Adrenal gland (tissue), 12 donors: ENCODE data around the gene ZBTB7C. TPM values are rescaled to one million over a fixed set of nuclear protein-coding genes. Genes with fewer than 3 reads are reported as not detected.
A peak's percentile ranks its signal among the peaks of the same experiment; 100 is the strongest.

ENCODE experiments used
- DNase-seq, 7 donors: peaks; one replicate each; pipeline ENCODE4 v3.0.0-alpha.2; 2019 to 2020
- H3K27ac ChIP-seq, 5 donors: fragments of 200-600 bp; sonication (generic) in 4 of 5; 1 replicate in 3 of 5; 2 replicates in 2 of 5; pipeline versions ENCODE4 v1.5.1 to v1.8.0; 2016 to 2020; ENCODE audit warnings: mild to moderate bottlenecking in 1 of 5
- H3K27me3 ChIP-seq: fragments of 200-600 bp; 2 replicates; pipeline ENCODE4 v1.8.0; 2021
- H3K36me3 ChIP-seq, 2 donors: fragments of 200-600 bp; replicated peaks in 1 of 2; 1 replicate in 1 of 2; 2 replicates in 1 of 2; pipeline versions ENCODE4 v1.5.1 to v1.8.0; 2018 to 2022
- H3K4me1 ChIP-seq, 2 donors: fragments of 200-600 bp; replicated peaks in 1 of 2; 1 replicate in 1 of 2; 2 replicates in 1 of 2; pipeline versions ENCODE4 v1.5.1 to v1.8.0; 2018 to 2021
- H3K4me3 ChIP-seq, 4 donors: fragments of 200-600 bp; sonication (generic) in 3 of 4; one replicate each; pipeline ENCODE4 v1.5.1; 2016 to 2018
- H3K9me3 ChIP-seq, 3 donors: fragments of 200-600 bp; sonication (generic) in 1 of 3; replicated peaks in 1 of 3; 1 replicate in 2 of 3; 2 replicates in 1 of 3; pipeline versions ENCODE4 v1.5.1 to v1.8.0; 2016 to 2021
- POLR2A ChIP-seq, 2 donors: fragments of 450-650 bp; IDR thresholded peaks; one replicate each; pipeline ENCODE4 v1.6.1; 2017; ENCODE audit warnings: antibody characterized with exemption in 2 of 2, mild to moderate bottlenecking in 2 of 2, moderate library complexity in 1 of 2
- WGBS, 4 donors: extraction: QIAGEN DNeasy Blood & Tissue Kit in 2 of 4; methylation state at CpG; one replicate each; pipeline versions ENCODE4 v1.1.5 to v1.1.7; 2013 to 2017; 5-methylcytosine and 5-hydroxymethylcytosine counted together
- intact Hi-C, 2 donors: fragments of 100-400 bp; cut with DNase I; formaldehyde crosslinking; loops; one replicate each; pipeline versions ENCODE4 v1.14.1 to v1.15.0; 2022 to 2023
- polyA plus RNA-seq, 3 donors: library from polyadenylated mRNA; stranded (reverse); fragments of 200-250 nt in 2 of 3; fragments of 350-450 nt in 1 of 3; fragmentation: Illumina TruSeq in 1 of 3; extraction: RNeasy Lipid Tissue Mini Kit (QIAGEN cat#74804) in 1 of 3; gene quantifications; one replicate each; pipeline ENCODE4 v1.2.3, GENCODE V29; 2013 to 2014
- total RNA-seq, 9 donors: library from RNA; depleted of rRNA in 4 of 9; stranded (reverse); fragments of >200 nt in 4 of 9; fragments of 120-200 nt in 1 of 9; fragmentation: NEBNext Ultra II Directional in 1 of 9; extraction: Animal tissue kit (Norgen Biotek cat#: 25700) in 1 of 9; gene quantifications; one replicate each; pipeline versions ENCODE4 v1.1.0 to v1.2.4, GENCODE V29; 2013 to 2023
- TF ChIP-seq, protein P1 (sequence below), 6 experiments: fragments of 450-650 bp in 4 of 6; fragments of 200-600 bp in 2 of 6; sonication (generic) in 1 of 6; IDR thresholded peaks; 1 replicate in 5 of 6; 2 replicates in 1 of 6; pipeline versions ENCODE4 v1.5.1 to v1.8.0; 2016 to 2021; ENCODE audit warnings: antibody characterized with exemption in 6 of 6, mild to moderate bottlenecking in 2 of 6, moderate library complexity in 1 of 6
- donor health status: healthy with polysubstance abuse.
- donor health status: Bipolar disorder and iron deficiency.
- donor health status: DM: yes; HTN: yes; CAD: no.
- donor health status: DM: no; HTN: no; CAD: no.
- donor health status: DM: no; HTN: no; CAD: no.
- donor health status: DM: yes; HTN: yes; CAD: no.

ZBTB7C gene
- total and polyA plus RNA-seq, 12 donors = 5.2 to 42.8 (median 26.8) TPM

DNA sequence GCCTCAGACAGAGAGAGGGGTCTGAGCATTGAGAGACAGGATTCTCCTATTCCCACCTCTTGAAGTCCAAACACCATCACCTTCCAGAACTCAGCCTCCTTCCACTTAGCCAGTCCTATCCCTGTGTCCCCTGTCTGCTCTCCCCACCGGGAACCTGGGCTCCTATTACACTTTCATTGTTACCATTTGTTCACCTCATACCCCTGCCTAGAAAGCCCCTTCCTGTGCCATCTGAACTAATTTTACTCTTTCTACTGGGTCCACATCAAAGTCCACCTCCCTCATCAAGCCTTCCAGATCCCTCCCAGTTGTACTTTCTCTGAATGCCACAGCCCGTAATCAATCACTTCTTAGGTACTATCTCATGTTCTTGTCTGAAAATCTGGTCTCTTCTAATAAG, 220.6 kb downstream of the ZBTB7C start:
- no peak overlapping the region for H3K4me3 ChIP-seq
- no peak overlapping the region for H3K27ac ChIP-seq
- no peaks in the 10 kb centered on the region for H3K27me3 ChIP-seq
- H3K36me3 ChIP-seq = no peaks in the 10 kb centered on the region
- WGBS, 4 donors = 92 to 98% (median 93%) methylated on average over 2 of the region's 2 CpGs
- no peak for TF ChIP-seq POLR2A (IDR thresholded peaks at IDR 0.05)
- TF ChIP-seq, protein P1, sequence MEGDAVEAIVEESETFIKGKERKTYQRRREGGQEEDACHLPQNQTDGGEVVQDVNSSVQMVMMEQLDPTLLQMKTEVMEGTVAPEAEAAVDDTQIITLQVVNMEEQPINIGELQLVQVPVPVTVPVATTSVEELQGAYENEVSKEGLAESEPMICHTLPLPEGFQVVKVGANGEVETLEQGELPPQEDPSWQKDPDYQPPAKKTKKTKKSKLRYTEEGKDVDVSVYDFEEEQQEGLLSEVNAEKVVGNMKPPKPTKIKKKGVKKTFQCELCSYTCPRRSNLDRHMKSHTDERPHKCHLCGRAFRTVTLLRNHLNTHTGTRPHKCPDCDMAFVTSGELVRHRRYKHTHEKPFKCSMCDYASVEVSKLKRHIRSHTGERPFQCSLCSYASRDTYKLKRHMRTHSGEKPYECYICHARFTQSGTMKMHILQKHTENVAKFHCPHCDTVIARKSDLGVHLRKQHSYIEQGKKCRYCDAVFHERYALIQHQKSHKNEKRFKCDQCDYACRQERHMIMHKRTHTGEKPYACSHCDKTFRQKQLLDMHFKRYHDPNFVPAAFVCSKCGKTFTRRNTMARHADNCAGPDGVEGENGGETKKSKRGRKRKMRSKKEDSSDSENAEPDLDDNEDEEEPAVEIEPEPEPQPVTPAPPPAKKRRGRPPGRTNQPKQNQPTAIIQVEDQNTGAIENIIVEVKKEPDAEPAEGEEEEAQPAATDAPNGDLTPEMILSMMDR (IDR thresholded peaks at IDR 0.05) = no peak
- peak in 1 of 7 donors; percentile 4 for DNase-seq
- H3K9me3 ChIP-seq = no peaks in the 10 kb centered on the region
- peaks cover 18 to 47% of the 10 kb centered on the region in 2 donors for H3K4me1 ChIP-seq
- intact Hi-C loops = no loop called here

DNA sequence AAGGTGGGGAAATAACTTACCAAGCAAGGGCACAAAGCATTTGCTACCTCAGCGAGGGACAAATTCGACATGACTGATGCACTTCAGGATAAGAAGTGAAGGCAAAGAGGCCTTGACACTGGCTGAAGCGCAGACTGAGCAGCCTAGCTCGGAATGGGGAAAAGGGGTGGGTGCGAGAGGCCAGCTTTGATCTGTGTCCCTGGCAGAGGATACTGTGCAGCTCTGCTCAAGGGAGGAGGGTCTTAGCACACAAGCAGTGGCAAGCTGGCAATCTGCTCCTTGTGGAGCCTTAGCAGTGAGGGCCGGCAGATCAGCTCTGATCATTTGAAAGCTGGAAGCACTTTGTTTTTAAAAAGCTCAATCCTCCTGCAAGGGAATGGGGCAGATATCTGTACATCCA, 222.3 kb downstream of the ZBTB7C start:
- peak overlapping the region; percentile 16 to 72 (median 43) for H3K27ac ChIP-seq
- peak; percentile 39 to 77 (median 71) for DNase-seq
- WGBS, 4 donors = 38 to 71% (median 50%) methylated on average over 6 of the region's 6 CpGs

DNA sequence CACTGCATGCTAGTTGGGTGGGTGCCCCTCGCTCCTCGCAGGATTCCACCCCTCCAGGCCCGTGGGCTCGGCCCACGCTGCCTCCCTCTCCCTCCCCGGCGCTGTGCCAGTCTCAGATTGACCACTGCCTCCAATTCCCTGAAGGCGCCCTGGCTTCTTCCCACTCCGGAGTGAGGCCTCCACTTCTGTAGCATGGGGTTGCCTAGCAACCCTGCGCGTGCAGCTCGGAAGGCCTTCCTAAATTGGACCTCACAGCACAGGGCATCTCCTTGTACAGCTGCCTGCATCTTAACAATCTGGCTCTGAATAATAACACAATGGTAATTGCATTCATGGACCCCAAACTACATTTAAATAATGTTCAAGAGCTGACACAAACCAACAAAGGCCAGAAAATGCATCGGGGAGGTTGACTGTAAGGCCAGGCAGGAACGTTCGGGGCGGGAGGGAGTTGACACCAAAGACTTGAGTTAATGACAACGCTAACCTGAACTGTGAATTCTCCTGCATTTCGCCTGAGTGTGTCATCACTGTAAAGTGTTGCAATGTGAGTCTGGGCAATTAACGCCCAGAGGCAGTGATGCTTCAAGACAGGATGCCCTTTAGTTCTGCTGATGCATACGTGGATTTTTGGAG, 222.9 kb downstream of the ZBTB7C start:
- intact Hi-C loops = no loop called here
- H3K9me3 ChIP-seq = no peaks in the 10 kb centered on the region
- no peak overlapping the region for H3K4me3 ChIP-seq
- peaks cover 15 to 26% of the 10 kb centered on the region in 2 donors for H3K4me1 ChIP-seq
- H3K27me3 ChIP-seq = no peaks in the 10 kb centered on the region
- TF ChIP-seq POLR2A (IDR thresholded peaks at IDR 0.05) = no peak
- TF ChIP-seq, protein P1 (IDR thresholded peaks at IDR 0.05) = no peak
- no peaks in the 10 kb centered on the region for H3K36me3 ChIP-seq
- 36 to 48% (median 43%) methylated on average over 17 to 20 of the region's 20 CpGs for WGBS, 4 donors
- H3K27ac ChIP-seq = peak overlapping the region; percentile 16 to 72 (median 43)
- DNase-seq = peak in 5 of 7 donors; percentile 22 to 57 (median 39)

More for the DNA sequence above, 222.3 kb downstream of the ZBTB7C start:
- Histone ChIP-seq H3K4me1 (peaks cover 15 to 30% of the 10 kb centered on the region in 2 donors), H3K4me3 (no peak overlapping the region), H3K27me3 (no peaks in the 10 kb centered on the region), H3K36me3 (no peaks in the 10 kb centered on the region), H3K9me3 (no peaks in the 10 kb centered on the region)
- TF ChIP-seq POLR2A (IDR thresholded peaks at IDR 0.05) = peak in 1 of 2 donors; percentile 8
- TF ChIP-seq, protein P1 (IDR thresholded peaks at IDR 0.05) = no peak
- intact Hi-C loops = no loop called here

DNA sequence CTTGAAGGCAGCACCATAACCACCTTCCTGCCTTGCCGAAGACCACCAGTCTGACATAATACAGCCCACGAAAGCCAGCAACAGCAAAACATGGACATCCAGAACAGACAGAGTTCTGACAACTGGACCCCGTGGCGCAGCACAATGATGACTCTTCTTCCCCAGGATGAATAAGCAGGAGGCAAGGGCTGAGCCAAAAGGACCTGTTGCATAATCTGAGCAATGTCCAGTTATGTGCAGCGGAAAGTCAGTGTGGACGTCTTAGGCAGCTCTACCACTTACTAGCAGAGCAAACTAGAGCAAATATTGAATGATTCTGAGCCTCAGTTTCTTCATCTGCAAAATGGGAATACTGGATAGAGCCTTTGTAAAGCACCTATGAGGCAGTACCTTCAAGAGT, 225.1 kb downstream of the ZBTB7C start:
- DNase-seq = peak; percentile 62 to 86 (median 81)
- intact Hi-C loops = no loop called here
- 53 to 64% (median 61%) methylated on average over 6 of the region's 6 CpGs for WGBS, 4 donors

More for the DNA sequence above, 225.1 kb downstream of the ZBTB7C start:
- no peak for TF ChIP-seq POLR2A (IDR thresholded peaks at IDR 0.05)
- TF ChIP-seq, protein P1 (IDR thresholded peaks at IDR 0.05) = no peak
- H3K27ac ChIP-seq = peak overlapping the region in 4 of 5 donors; percentile 6 to 85 (median 66)
- no peaks in the 10 kb centered on the region for H3K36me3 ChIP-seq
- H3K4me1 ChIP-seq = peaks cover 15 to 33% of the 10 kb centered on the region in 2 donors
- H3K4me3 ChIP-seq = no peak overlapping the region
- no peaks in the 10 kb centered on the region for H3K27me3 ChIP-seq
- H3K9me3 ChIP-seq = no peaks in the 10 kb centered on the region
